Measurements from ENCODE around the gene ZC3H6.

Gene ZC3H6

GRCh38 chr2:112305132-112305531 lies 29.7 kb downstream of the ZC3H6 start:
- Histone ChIP-seq H3K27me3 (ENCODE audit: insufficient read depth, low read length) (no peaks in the 10 kb centered on the region), H3K4me3 (ENCODE audit: low read length) (no peak overlapping the region), H3K9ac (ENCODE audit: low read depth, low read length) (no peak overlapping the region), H3K36me3 (ENCODE audit: insufficient read depth, low read depth, low read length) (peaks cover 8% of the 10 kb centered on the region; the same call in 1 of the 2 replicates), H3K4me1 (ENCODE audit: insufficient read depth, low read length) (no peaks in the 10 kb centered on the region), H3K27ac (ENCODE audit: low read length) (no peak overlapping the region), H3K9me3 (ENCODE audit: insufficient read depth, low read depth, low read length) (no peaks in the 10 kb centered on the region)

GRCh38 chr2:112310906-112311305 lies 35.5 kb downstream of the ZC3H6 start:
- Histone ChIP-seq H3K36me3 (ENCODE audit: insufficient read depth, low read depth, low read length) (0 out of 2 replicates have a peak, but pooled peaks cover 3% of the 10 kb centered on the region), H3K9me3 (ENCODE audit: insufficient read depth, low read depth, low read length) (no peaks in the 10 kb centered on the region), H3K9ac (ENCODE audit: low read depth, low read length) (no peak overlapping the region), H3K27ac (ENCODE audit: low read length) (no peak overlapping the region), H3K27me3 (ENCODE audit: insufficient read depth, low read length) (no peaks in the 10 kb centered on the region), H3K4me1 (ENCODE audit: insufficient read depth, low read length) (no peaks in the 10 kb centered on the region), H3K4me3 (ENCODE audit: low read length) (no peak overlapping the region)

- Histone ChIP-seq H3K9me3 (ENCODE audit: insufficient read depth, low read depth, low read length) (no peaks in the 10 kb centered on the region), H3K36me3 (ENCODE audit: insufficient read depth, low read depth, low read length) (0 out of 2 replicates have a peak, but pooled peaks cover 3% of the 10 kb centered on the region), H3K27me3 (ENCODE audit: insufficient read depth, low read length) (no peaks in the 10 kb centered on the region), H3K4me1 (ENCODE audit: insufficient read depth, low read length) (no peaks in the 10 kb centered on the region), H3K27ac (ENCODE audit: low read length) (no peak overlapping the region), H3K4me3 (ENCODE audit: low read length) (no peak overlapping the region), H3K9ac (ENCODE audit: low read depth, low read length) (no peak overlapping the region)
These were observed 36.5 kb downstream of the ZC3H6 start for GRCh38 chr2:112311932-112312331.

- Histone ChIP-seq H3K27ac (ENCODE audit: low read length) (no peak overlapping the region), H3K4me1 (ENCODE audit: insufficient read depth, low read length) (no peaks in the 10 kb centered on the region), H3K4me3 (ENCODE audit: low read length) (no peak overlapping the region), H3K9me3 (ENCODE audit: insufficient read depth, low read depth, low read length) (no peaks in the 10 kb centered on the region), H3K9ac (ENCODE audit: low read depth, low read length) (no peak overlapping the region), H3K36me3 (ENCODE audit: insufficient read depth, low read depth, low read length) (no peaks in the 10 kb centered on the region), H3K27me3 (ENCODE audit: insufficient read depth, low read length) (no peaks in the 10 kb centered on the region)
These were observed 37.4 kb downstream of the ZC3H6 start for GRCh38 chr2:112312821-112313220.

- H3K27me3 ChIP-seq (ENCODE audit: insufficient read depth, low read length): no peaks in the 10 kb centered on the region
- no peaks in the 10 kb centered on the region for H3K4me1 ChIP-seq (ENCODE audit: insufficient read depth, low read length)
- no peaks in the 10 kb centered on the region for H3K36me3 ChIP-seq (ENCODE audit: insufficient read depth, low read depth, low read length)
- H3K9me3 ChIP-seq (ENCODE audit: insufficient read depth, low read depth, low read length): no peaks in the 10 kb centered on the region
- H3K4me3 ChIP-seq (ENCODE audit: low read length): no peak overlapping the region
- H3K9ac ChIP-seq (ENCODE audit: low read depth, low read length): no peak overlapping the region
- H3K27ac ChIP-seq (ENCODE audit: low read length): no peak overlapping the region
These were observed 39.5 kb downstream of the ZC3H6 start for GRCh38 chr2:112314856-112315255.

- H3K9me3 ChIP-seq (ENCODE audit: insufficient read depth, low read depth, low read length): no peaks in the 10 kb centered on the region
- no peaks in the 10 kb centered on the region for H3K4me1 ChIP-seq (ENCODE audit: insufficient read depth, low read length)
- H3K27me3 ChIP-seq (ENCODE audit: insufficient read depth, low read length): no peaks in the 10 kb centered on the region
- no peak overlapping the region for H3K9ac ChIP-seq (ENCODE audit: low read depth, low read length)
- H3K4me3 ChIP-seq (ENCODE audit: low read length): no peak overlapping the region
- H3K27ac ChIP-seq (ENCODE audit: low read length): no peak overlapping the region
- no peaks in the 10 kb centered on the region for H3K36me3 ChIP-seq (ENCODE audit: insufficient read depth, low read depth, low read length)
These were observed 42.1 kb downstream of the ZC3H6 start for GRCh38 chr2:112317303-112318158.

- Histone ChIP-seq H3K4me3 (ENCODE audit: low read length) (no peak overlapping the region), H3K27me3 (ENCODE audit: insufficient read depth, low read length) (no peaks in the 10 kb centered on the region), H3K27ac (ENCODE audit: low read length) (no peak overlapping the region), H3K4me1 (ENCODE audit: insufficient read depth, low read length) (no peaks in the 10 kb centered on the region), H3K9me3 (ENCODE audit: insufficient read depth, low read depth, low read length) (no peaks in the 10 kb centered on the region), H3K9ac (ENCODE audit: low read depth, low read length) (no peak overlapping the region), H3K36me3 (ENCODE audit: insufficient read depth, low read depth, low read length) (no peaks in the 10 kb centered on the region)
These were observed 43.1 kb downstream of the ZC3H6 start for GRCh38 chr2:112318515-112318914.

- Histone ChIP-seq H3K4me3 (ENCODE audit: low read length) (no peak overlapping the region), H3K36me3 (ENCODE audit: insufficient read depth, low read depth, low read length) (no peaks in the 10 kb centered on the region), H3K27me3 (ENCODE audit: insufficient read depth, low read length) (no peaks in the 10 kb centered on the region), H3K4me1 (ENCODE audit: insufficient read depth, low read length) (no peaks in the 10 kb centered on the region), H3K9ac (ENCODE audit: low read depth, low read length) (no peak overlapping the region), H3K27ac (ENCODE audit: low read length) (no peak overlapping the region), H3K9me3 (ENCODE audit: insufficient read depth, low read depth, low read length) (no peaks in the 10 kb centered on the region)
These were observed 46.3 kb downstream of the ZC3H6 start for GRCh38 chr2:112321375-112322320.

GRCh38 chr2:112322919-112323318 lies 47.5 kb downstream of the ZC3H6 start:
- H3K27me3 ChIP-seq (ENCODE audit: insufficient read depth, low read length): no peaks in the 10 kb centered on the region
- H3K36me3 ChIP-seq (ENCODE audit: insufficient read depth, low read depth, low read length): no peaks in the 10 kb centered on the region
- H3K9me3 ChIP-seq (ENCODE audit: insufficient read depth, low read depth, low read length): no peaks in the 10 kb centered on the region
- H3K4me3 ChIP-seq (ENCODE audit: low read length): no peak overlapping the region
- no peaks in the 10 kb centered on the region for H3K4me1 ChIP-seq (ENCODE audit: insufficient read depth, low read length)
- H3K9ac ChIP-seq (ENCODE audit: low read depth, low read length): no peak overlapping the region
- H3K27ac ChIP-seq (ENCODE audit: low read length): no peak overlapping the region

GRCh38 chr2:112332123-112332696 lies 56.8 kb downstream of the ZC3H6 start:
- Histone ChIP-seq H3K36me3 (ENCODE audit: insufficient read depth, low read depth, low read length) (peaks cover 3% of the 10 kb centered on the region; the same call in 1 of the 2 replicates), H3K4me3 (ENCODE audit: low read length) (no peak overlapping the region)

GRCh38 chr2:112335600-112335999 lies 60.2 kb downstream of the ZC3H6 start:
- no peaks in the 10 kb centered on the region for H3K9me3 ChIP-seq (ENCODE audit: insufficient read depth, low read depth, low read length)
- H3K27ac ChIP-seq (ENCODE audit: low read length): no peak overlapping the region
- H3K36me3 ChIP-seq (ENCODE audit: insufficient read depth, low read depth, low read length): peaks cover 3% of the 10 kb centered on the region; the same call in 1 of the 2 replicates
- H3K4me1 ChIP-seq (ENCODE audit: insufficient read depth, low read length): no peaks in the 10 kb centered on the region
- no peak overlapping the region for H3K9ac ChIP-seq (ENCODE audit: low read depth, low read length)
- H3K27me3 ChIP-seq (ENCODE audit: insufficient read depth, low read length): no peaks in the 10 kb centered on the region
- no peak overlapping the region for H3K4me3 ChIP-seq (ENCODE audit: low read length)

More at GRCh38 chr2:112332123-112332696, 56.8 kb downstream of the ZC3H6 start:
- Histone ChIP-seq H3K9me3 (ENCODE audit: insufficient read depth, low read depth, low read length) (no peaks in the 10 kb centered on the region), H3K4me1 (ENCODE audit: insufficient read depth, low read length) (no peaks in the 10 kb centered on the region), H3K9ac (ENCODE audit: low read depth, low read length) (no peak overlapping the region), H3K27me3 (ENCODE audit: insufficient read depth, low read length) (no peaks in the 10 kb centered on the region), H3K27ac (ENCODE audit: low read length) (no peak overlapping the region)
